ENCODE results near the gene GPSM3. TPM values are rescaled to one million over a fixed set of nuclear protein-coding genes. Genes with fewer than 3 reads are reported as not detected.
A peak's percentile ranks its signal among the peaks of the same experiment; 100 is the strongest.

GPSM3 gene
- total and polyA plus RNA-seq, 2 experiments from 2014 or later: 4.7 to 5.9 TPM

DNA sequence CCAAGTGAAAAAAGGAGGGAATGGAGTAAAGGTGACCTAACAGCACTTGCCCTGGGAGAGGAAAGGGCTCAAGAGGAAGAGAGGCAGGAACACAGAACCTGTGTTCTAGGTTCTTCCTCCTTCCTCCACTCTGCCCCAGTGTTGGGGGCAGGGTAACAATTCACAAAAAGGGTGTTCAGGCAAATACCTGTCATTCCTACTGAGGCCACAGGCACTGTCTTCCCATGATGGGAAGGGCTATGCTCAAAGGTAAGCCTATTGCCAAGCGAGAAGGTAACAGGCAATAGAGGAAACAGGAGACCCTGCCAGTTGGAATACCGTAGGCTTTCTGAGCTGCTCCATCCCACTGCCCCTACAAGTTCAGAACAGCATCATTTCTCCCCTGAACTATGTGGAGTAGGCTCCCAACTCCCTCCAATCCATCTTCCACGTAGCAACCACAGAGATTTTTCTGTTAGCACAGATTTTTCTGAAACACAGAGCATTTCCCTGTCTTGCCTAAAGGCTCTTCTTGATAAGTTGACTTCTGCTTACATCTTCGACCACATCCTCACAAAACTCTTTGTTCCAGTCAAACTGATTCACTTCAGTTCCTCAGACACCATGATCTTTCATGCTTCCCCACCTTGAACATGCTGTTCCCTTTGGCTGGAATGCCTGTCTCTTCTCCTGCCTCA lies 19.3 kb downstream of the GPSM3 start:
- Mint-ChIP-seq H3K9me3 (no peaks in the 10 kb centered on the region), H3K27me3 (ENCODE audit: insufficient read depth, low read depth, poor library complexity) (peaks cover 18% of the 10 kb centered on the region), H3K27ac (peak overlapping the region; percentile 41), H3K4me3 (peak overlapping the region; percentile 31; the same call in 2 of the 3 replicates), H3K4me1 (peaks cover 29% of the 10 kb centered on the region), H3K36me3 (ENCODE audit: low read depth) (peaks cover 36% of the 10 kb centered on the region)
- Histone ChIP-seq H3K4me2 (peak overlapping the region; percentile 48; the same call in 1 of the 2 replicates), H3K27ac (ENCODE audit: low read depth) (peak overlapping the region; percentile 41; the same call in 1 of the 2 replicates), H2AFZ (no peak overlapping the region), H3K36me3 (ENCODE audit: insufficient read depth) (no peaks in the 10 kb centered on the region; the same call in 1 of the 2 replicates), H3K79me2 (replicated peaks; ENCODE audit: insufficient read depth) (peaks cover 41% of the 10 kb centered on the region), H4K20me1 (replicated peaks; ENCODE audit: insufficient read depth) (peaks cover 19% of the 10 kb centered on the region; the same call in 1 of the 2 replicates), H3F3A (replicated peaks; ENCODE audit: low read depth) (0 out of 2 replicates have a peak, but pooled peaks cover 7% of the 10 kb centered on the region), H3K27me3 (ENCODE audit: insufficient read depth) (no peaks in the 10 kb centered on the region), H3K9me2 (ENCODE audit: insufficient read depth) (no peaks in the 10 kb centered on the region), H3K4me3 (peak overlapping the region; percentile 21; the same call in 1 of the 2 replicates), H3K4me1 (ENCODE audit: insufficient read depth) (peaks cover 18% of the 10 kb centered on the region)
- no peak for ATAC-seq
- TF ChIP-seq ZNF331 (CRISPR knock-in tag; IDR thresholded peaks at IDR 0.05; ENCODE audit: low read depth): no peak
- no peak for TF ChIP-seq JUNB (IDR thresholded peaks at IDR 0.05; ENCODE audit: unreplicated experiment)
- TF ChIP-seq STAT1 (IDR thresholded peaks at IDR 0.05; ENCODE audit: unreplicated experiment): no peak
- peak; percentile 51 for DNase-seq (ENCODE audit: low spot score)

DNA sequence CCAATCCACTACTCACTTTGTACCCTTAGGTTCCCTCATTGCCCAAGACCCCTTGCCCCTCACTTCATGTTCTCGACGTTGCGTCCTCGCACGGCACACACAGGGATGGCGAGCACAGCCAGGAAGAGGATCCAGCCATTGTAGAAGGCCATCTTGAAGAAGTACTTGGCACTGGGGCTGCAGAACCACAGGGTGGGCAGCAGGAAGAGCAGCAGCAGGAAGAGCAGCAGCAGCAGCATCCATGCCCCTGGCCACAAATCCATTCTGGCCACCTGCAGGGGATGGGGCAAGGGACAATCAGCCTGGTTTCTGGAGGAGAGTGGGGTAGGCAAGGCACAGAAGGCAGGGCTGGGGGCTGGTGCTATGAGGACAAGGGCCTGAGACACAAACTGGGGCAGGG lies 21.2 kb downstream of the GPSM3 start:
- no peak overlapping the region for H3K4me3 Mint-ChIP-seq
- no peaks in the 10 kb centered on the region for H3K9me3 Mint-ChIP-seq
- no peak overlapping the region for H3K27ac ChIP-seq (ENCODE audit: low read depth)
- H3K27me3 ChIP-seq (ENCODE audit: insufficient read depth): no peaks in the 10 kb centered on the region
- H3K4me3 ChIP-seq: no peak overlapping the region
- peaks cover 19% of the 10 kb centered on the region; the same call in 1 of the 2 replicates for H4K20me1 ChIP-seq (replicated peaks; ENCODE audit: insufficient read depth)
- no peak overlapping the region for H2AFZ ChIP-seq
- H3K36me3 ChIP-seq (ENCODE audit: insufficient read depth): no peaks in the 10 kb centered on the region; the same call in 1 of the 2 replicates
- peaks cover 12% of the 10 kb centered on the region for H3F3A ChIP-seq (replicated peaks; ENCODE audit: low read depth)
- H3K4me1 Mint-ChIP-seq: peaks cover 33% of the 10 kb centered on the region
- DNase-seq (ENCODE audit: low spot score) (no peak), ATAC-seq (no peak)
- H3K4me2 ChIP-seq: no peak overlapping the region
- H3K9me2 ChIP-seq (ENCODE audit: insufficient read depth): no peaks in the 10 kb centered on the region
- peaks cover 10% of the 10 kb centered on the region for H3K27me3 Mint-ChIP-seq (ENCODE audit: insufficient read depth, low read depth, poor library complexity)
- peaks cover 41% of the 10 kb centered on the region for H3K79me2 ChIP-seq (replicated peaks; ENCODE audit: insufficient read depth)
- 0 out of 2 replicates have a peak overlapping the region, but pooled peaks have one; percentile 32 for H3K27ac Mint-ChIP-seq
- peaks cover 17% of the 10 kb centered on the region for H3K4me1 ChIP-seq (ENCODE audit: insufficient read depth)
- peaks cover 46% of the 10 kb centered on the region for H3K36me3 Mint-ChIP-seq (ENCODE audit: low read depth)
- TF ChIP-seq, protein P1, sequence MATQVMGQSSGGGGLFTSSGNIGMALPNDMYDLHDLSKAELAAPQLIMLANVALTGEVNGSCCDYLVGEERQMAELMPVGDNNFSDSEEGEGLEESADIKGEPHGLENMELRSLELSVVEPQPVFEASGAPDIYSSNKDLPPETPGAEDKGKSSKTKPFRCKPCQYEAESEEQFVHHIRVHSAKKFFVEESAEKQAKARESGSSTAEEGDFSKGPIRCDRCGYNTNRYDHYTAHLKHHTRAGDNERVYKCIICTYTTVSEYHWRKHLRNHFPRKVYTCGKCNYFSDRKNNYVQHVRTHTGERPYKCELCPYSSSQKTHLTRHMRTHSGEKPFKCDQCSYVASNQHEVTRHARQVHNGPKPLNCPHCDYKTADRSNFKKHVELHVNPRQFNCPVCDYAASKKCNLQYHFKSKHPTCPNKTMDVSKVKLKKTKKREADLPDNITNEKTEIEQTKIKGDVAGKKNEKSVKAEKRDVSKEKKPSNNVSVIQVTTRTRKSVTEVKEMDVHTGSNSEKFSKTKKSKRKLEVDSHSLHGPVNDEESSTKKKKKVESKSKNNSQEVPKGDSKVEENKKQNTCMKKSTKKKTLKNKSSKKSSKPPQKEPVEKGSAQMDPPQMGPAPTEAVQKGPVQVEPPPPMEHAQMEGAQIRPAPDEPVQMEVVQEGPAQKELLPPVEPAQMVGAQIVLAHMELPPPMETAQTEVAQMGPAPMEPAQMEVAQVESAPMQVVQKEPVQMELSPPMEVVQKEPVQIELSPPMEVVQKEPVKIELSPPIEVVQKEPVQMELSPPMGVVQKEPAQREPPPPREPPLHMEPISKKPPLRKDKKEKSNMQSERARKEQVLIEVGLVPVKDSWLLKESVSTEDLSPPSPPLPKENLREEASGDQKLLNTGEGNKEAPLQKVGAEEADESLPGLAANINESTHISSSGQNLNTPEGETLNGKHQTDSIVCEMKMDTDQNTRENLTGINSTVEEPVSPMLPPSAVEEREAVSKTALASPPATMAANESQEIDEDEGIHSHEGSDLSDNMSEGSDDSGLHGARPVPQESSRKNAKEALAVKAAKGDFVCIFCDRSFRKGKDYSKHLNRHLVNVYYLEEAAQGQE (IDR thresholded peaks at IDR 0.05; ENCODE audit: unreplicated experiment): no peak
- TF ChIP-seq ZNF114 (CRISPR knock-in tag; IDR thresholded peaks at IDR 0.05) (no peak), CTCF (conservative IDR thresholded peaks at IDR 0.05; ENCODE audit: low read depth in 2 of 2) (no peak), JUNB (IDR thresholded peaks at IDR 0.05; ENCODE audit: unreplicated experiment) (no peak), NANOG (IDR thresholded peaks at IDR 0.05; ENCODE audit: borderline replicate concordance) (no peak), ZNF462 (CRISPR knock-in tag; IDR thresholded peaks at IDR 0.05) (no peak), CREB1 (CRISPR knock-in tag; IDR thresholded peaks at IDR 0.05; ENCODE audit: low read depth) (no peak)
